Activated naive CD4-positive, alpha-beta T cell treated with anti-CD3 and anti-CD28 coated beads for 36 hours (primary cell): Measurements from ENCODE around the gene HOXA4. TPM values are rescaled to one million over a fixed set of nuclear protein-coding genes. Genes with fewer than 3 reads are reported as not detected.

Experiments used
- CTCF ChIA-PET: fragments of 350-600 bp; sonication (Branson Sonifier 250); formaldehyde crosslinking; loops from one replicate; lab custom pipeline; 2021; ENCODE audit warnings: antibody characterized with exemption; lab: Charles Lee
- DNase-seq: peaks from one replicate; pipeline ENCODE4 v3.0.0-alpha.2; 2020
- H3K27ac Mint-ChIP-seq: one replicate; pipeline ENCODE4 v1.8.0; 2021; ENCODE audit warnings: mild to moderate bottlenecking, mixed read lengths
- H3K27me3 Mint-ChIP-seq: one replicate; pipeline ENCODE4 v1.8.0; 2021; ENCODE audit warnings: low read depth, mixed read lengths
- H3K36me3 Mint-ChIP-seq: one replicate; pipeline ENCODE4 v1.8.0; 2021; ENCODE audit warnings: low read depth, mixed read lengths
- H3K4me1 Mint-ChIP-seq: one replicate; pipeline ENCODE4 v1.8.0; 2021; ENCODE audit warnings: low read depth, mixed read lengths
- H3K4me3 Mint-ChIP-seq: one replicate; pipeline ENCODE4 v1.8.0; 2021; ENCODE audit warnings: mild to moderate bottlenecking, moderate library complexity, mixed read lengths
- H3K9me3 Mint-ChIP-seq: one replicate; pipeline ENCODE4 v1.8.0; 2021; ENCODE audit warnings: mixed read lengths
- intact Hi-C: fragments of 100-400 bp; cut with micrococcal nuclease; formaldehyde crosslinking; loops from one replicate; pipeline ENCODE4 v1.15.1; 2023
- total RNA-seq, 2 experiments: library from RNA; stranded (reverse); gene quantifications; one replicate each; pipeline ENCODE4 v1.2.3, GENCODE V29; 2021

HOXA4 gene
- total RNA-seq, 2 experiments from 2014 or later = 0.14 TPM; not detected in 1

GRCh38 chr7:27132214-27132613, 1.7 kb upstream of the HOXA4 start:
- no peak overlapping the region for H3K27ac Mint-ChIP-seq
- intact Hi-C loops = no loop called here
- H3K9me3 Mint-ChIP-seq = no peaks in the 10 kb centered on the region
- H3K36me3 Mint-ChIP-seq = no peaks in the 10 kb centered on the region
- DNase-seq = no peak
- H3K4me1 Mint-ChIP-seq = peaks cover 19% of the 10 kb centered on the region
- H3K27me3 Mint-ChIP-seq = peaks cover 55% of the 10 kb centered on the region
- CTCF ChIA-PET = no interaction called here
- no peak overlapping the region for H3K4me3 Mint-ChIP-seq

GRCh38 chr7:27131390-27131819, 848 bp upstream of the HOXA4 start:
- no peak overlapping the region for H3K27ac Mint-ChIP-seq
- H3K36me3 Mint-ChIP-seq = no peaks in the 10 kb centered on the region
- CTCF ChIA-PET = interaction anchor here (0.6 to 0.7 kb wide), 2 partner anchors 14 to 281 kb away, joined by 4 read pairs; no protein-coding TSS in a partner anchor
- no peaks in the 10 kb centered on the region for H3K9me3 Mint-ChIP-seq
- intact Hi-C loops = no loop called here
- DNase-seq = no peak
- H3K4me3 Mint-ChIP-seq = peak overlapping the region; percentile 53
- peaks cover 53% of the 10 kb centered on the region for H3K27me3 Mint-ChIP-seq
- peaks cover 19% of the 10 kb centered on the region for H3K4me1 Mint-ChIP-seq

- H3K27me3 Mint-ChIP-seq = peaks cover 48% of the 10 kb centered on the region
- no peaks in the 10 kb centered on the region for H3K36me3 Mint-ChIP-seq
- intact Hi-C loops = no loop called here
- no peak overlapping the region for H3K4me3 Mint-ChIP-seq
- no peak overlapping the region for H3K27ac Mint-ChIP-seq
- no peak for DNase-seq
- no peaks in the 10 kb centered on the region for H3K9me3 Mint-ChIP-seq
- peaks cover 14% of the 10 kb centered on the region for H3K4me1 Mint-ChIP-seq
- CTCF ChIA-PET = no interaction called here
Measured at GRCh38 chr7:27129729-27130539, 623 bp downstream of the HOXA4 start.

GRCh38 chr7:27128776-27129728, 1.5 kb downstream of the HOXA4 start:
- CTCF ChIA-PET = no interaction called here
- H3K9me3 Mint-ChIP-seq = no peaks in the 10 kb centered on the region

GRCh38 chr7:27128034-27128433, 2.5 kb downstream of the HOXA4 start:
- Mint-ChIP-seq H3K4me3 (no peak overlapping the region), H3K4me1 (no peaks in the 10 kb centered on the region), H3K27me3 (peaks cover 41% of the 10 kb centered on the region), H3K27ac (no peak overlapping the region), H3K9me3 (no peaks in the 10 kb centered on the region), H3K36me3 (no peaks in the 10 kb centered on the region)
- intact Hi-C loops = no loop called here
- DNase-seq = no peak
- CTCF ChIA-PET = interaction anchor here (0.8 kb wide), 1 partner anchor 22 kb away, joined by 3 read pairs; no protein-coding TSS in a partner anchor

More at GRCh38 chr7:27128776-27129728, 1.5 kb downstream of the HOXA4 start:
- DNase-seq = no peak
- peaks cover 5% of the 10 kb centered on the region for H3K4me1 Mint-ChIP-seq
- H3K4me3 Mint-ChIP-seq = no peak overlapping the region
- peaks cover 44% of the 10 kb centered on the region for H3K27me3 Mint-ChIP-seq
- H3K36me3 Mint-ChIP-seq = no peaks in the 10 kb centered on the region
- intact Hi-C loops = no loop called here
- no peak overlapping the region for H3K27ac Mint-ChIP-seq

GRCh38 chr7:27126596-27127327, 3.8 kb downstream of the HOXA4 start:
- H3K27me3 Mint-ChIP-seq = peaks cover 35% of the 10 kb centered on the region
- H3K4me1 Mint-ChIP-seq = no peaks in the 10 kb centered on the region
- no peak overlapping the region for H3K27ac Mint-ChIP-seq

GRCh38 chr7:27125986-27126394, 4.6 kb downstream of the HOXA4 start:
- intact Hi-C loops = no loop called here
- DNase-seq = no peak
- Mint-ChIP-seq H3K27me3 (peaks cover 28% of the 10 kb centered on the region), H3K27ac (no peak overlapping the region), H3K9me3 (no peaks in the 10 kb centered on the region), H3K36me3 (no peaks in the 10 kb centered on the region), H3K4me3 (no peak overlapping the region), H3K4me1 (no peaks in the 10 kb centered on the region)
- CTCF ChIA-PET = no interaction called here

More at GRCh38 chr7:27126596-27127327, 3.8 kb downstream of the HOXA4 start:
- Mint-ChIP-seq H3K4me3 (no peak overlapping the region), H3K9me3 (no peaks in the 10 kb centered on the region), H3K36me3 (no peaks in the 10 kb centered on the region)
- CTCF ChIA-PET = no interaction called here
- no peak for DNase-seq
- intact Hi-C loops = no loop called here

GRCh38 chr7:27124902-27125689, 5.5 kb downstream of the HOXA4 start:
- Mint-ChIP-seq H3K36me3 (no peaks in the 10 kb centered on the region), H3K27me3 (peaks cover 28% of the 10 kb centered on the region), H3K4me1 (no peaks in the 10 kb centered on the region), H3K27ac (no peak overlapping the region), H3K4me3 (no peak overlapping the region), H3K9me3 (no peaks in the 10 kb centered on the region)
- intact Hi-C loops = no loop called here
- CTCF ChIA-PET = no interaction called here
- no peak for DNase-seq

GRCh38 chr7:27124096-27124901, 6.3 kb downstream of the HOXA4 start:
- H3K27ac Mint-ChIP-seq = no peak overlapping the region
- no peak for DNase-seq
- H3K27me3 Mint-ChIP-seq = peaks cover 28% of the 10 kb centered on the region
- no peak overlapping the region for H3K4me3 Mint-ChIP-seq
- H3K36me3 Mint-ChIP-seq = no peaks in the 10 kb centered on the region
- H3K4me1 Mint-ChIP-seq = no peaks in the 10 kb centered on the region
- intact Hi-C loops = no loop called here
- H3K9me3 Mint-ChIP-seq = no peaks in the 10 kb centered on the region
- CTCF ChIA-PET = no interaction called here

- Mint-ChIP-seq H3K9me3 (no peaks in the 10 kb centered on the region), H3K36me3 (no peaks in the 10 kb centered on the region), H3K27ac (no peak overlapping the region), H3K27me3 (peaks cover 24% of the 10 kb centered on the region), H3K4me1 (no peaks in the 10 kb centered on the region), H3K4me3 (no peak overlapping the region)
- no peak for DNase-seq
- CTCF ChIA-PET = no interaction called here
- intact Hi-C loops = no loop called here
Measured at GRCh38 chr7:27123477-27124053, 7.0 kb downstream of the HOXA4 start.
